GM21825 (cell line): ENCODE results near the gene ATP2A2.
"Not testable (repeated sequence)": the region's sequence is repeated elsewhere in the genome, so short reads cannot be mapped to it uniquely, and the experiment has no call there.

Source experiments
- ATAC-seq: cut with Tn5 transposase; IDR thresholded peaks from one replicate; pipeline ENCODE4 v1.9.1; 2021; ENCODE audit warnings: mild to moderate bottlenecking, moderate library complexity; ENCODE audit not compliant: unreplicated experiment

ATP2A2 gene

GRCh38 chr12:110280779-110281548 is at the start of gene ATP2A2:
Gene ATP2A2, plus strand, starts transcription at chr12:110281247. Its CDS starts 543 bp downstream, at chr12:110281790.
- peak; percentile 78 for ATAC-seq

- ATAC-seq: no peak
Measured at GRCh38 chr12:110233212-110233903, 47.7 kb upstream of the ATP2A2 start.

GRCh38 chr12:110234331-110234751 is 46.7 kb upstream of the ATP2A2 start:
- no peak for ATAC-seq

GRCh38 chr12:110234755-110235154 is 46.3 kb upstream of the ATP2A2 start:
- ATAC-seq: no peak

- no peak for ATAC-seq
Measured at GRCh38 chr12:110235383-110235782, 45.7 kb upstream of the ATP2A2 start.

- no peak for ATAC-seq
Measured at GRCh38 chr12:110243227-110243626, 37.8 kb upstream of the ATP2A2 start.

GRCh38 chr12:110244372-110244771 is 36.7 kb upstream of the ATP2A2 start:
- ATAC-seq: no peak

GRCh38 chr12:110244829-110245228 is 36.2 kb upstream of the ATP2A2 start:
- no peak for ATAC-seq

- no peak for ATAC-seq
Measured at GRCh38 chr12:110245369-110245772, 35.7 kb upstream of the ATP2A2 start.

GRCh38 chr12:110246636-110247339 is 34.3 kb upstream of the ATP2A2 start:
- ATAC-seq: no peak

- no peak for ATAC-seq
Measured at GRCh38 chr12:110247340-110248095, 33.5 kb upstream of the ATP2A2 start.

GRCh38 chr12:110248096-110248447 is 33.0 kb upstream of the ATP2A2 start:
- no peak for ATAC-seq

- ATAC-seq: no peak
Measured at GRCh38 chr12:110249105-110249504, 31.9 kb upstream of the ATP2A2 start.

- no peak for ATAC-seq
Measured at GRCh38 chr12:110249716-110250225, 31.3 kb upstream of the ATP2A2 start.

- no peak for ATAC-seq
Measured at GRCh38 chr12:110251381-110251780, 29.7 kb upstream of the ATP2A2 start.

GRCh38 chr12:110252716-110253115 is 28.3 kb upstream of the ATP2A2 start:
- ATAC-seq: no peak

- no peak for ATAC-seq
Measured at GRCh38 chr12:110253176-110253575, 27.9 kb upstream of the ATP2A2 start.

GRCh38 chr12:110254971-110255540 is 26.0 kb upstream of the ATP2A2 start:
- no peak for ATAC-seq

GRCh38 chr12:110255890-110256456 is 25.1 kb upstream of the ATP2A2 start:
- ATAC-seq: not testable (repeated sequence)

GRCh38 chr12:110256780-110257431 is 24.1 kb upstream of the ATP2A2 start:
- ATAC-seq: no peak
